Activated CD8-positive, alpha-beta memory T cell treated with anti-CD3 and anti-CD28 coated beads, Interleukin-2, amount 50 U/mL, for 4 hours (primary cell): ENCODE measurements around the gene STUM.

Experiments
- DNase-seq: peaks from one replicate; pipeline ENCODE4 v3.0.0-alpha.2; 2020

Gene STUM

DNA sequence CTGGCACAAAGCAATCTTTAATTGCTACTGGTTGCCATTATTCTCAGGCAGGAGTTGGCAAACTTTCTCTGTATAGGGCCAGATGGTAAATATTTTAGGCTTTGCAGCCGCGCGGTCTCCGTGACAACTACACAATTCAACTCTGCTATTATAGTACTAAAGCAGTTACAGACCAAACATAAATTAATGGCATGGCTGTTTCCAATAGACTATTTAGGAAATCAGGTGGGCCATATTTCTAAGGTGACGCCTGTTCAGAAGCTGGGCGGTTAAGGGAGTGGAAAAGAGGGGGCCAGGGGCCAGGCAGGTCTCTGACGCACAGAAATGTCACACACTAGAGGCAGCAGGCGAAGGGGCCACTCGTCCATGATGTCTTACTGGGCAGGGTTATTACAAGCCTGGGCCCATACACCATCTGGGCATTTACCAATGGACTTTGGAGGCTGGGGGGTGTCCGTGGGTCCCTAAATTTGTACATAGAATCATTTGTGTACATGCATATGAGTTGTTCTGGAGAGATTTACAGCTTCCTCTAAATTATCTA, 80.1 kb downstream of the STUM start:
- no peak for DNase-seq

DNA sequence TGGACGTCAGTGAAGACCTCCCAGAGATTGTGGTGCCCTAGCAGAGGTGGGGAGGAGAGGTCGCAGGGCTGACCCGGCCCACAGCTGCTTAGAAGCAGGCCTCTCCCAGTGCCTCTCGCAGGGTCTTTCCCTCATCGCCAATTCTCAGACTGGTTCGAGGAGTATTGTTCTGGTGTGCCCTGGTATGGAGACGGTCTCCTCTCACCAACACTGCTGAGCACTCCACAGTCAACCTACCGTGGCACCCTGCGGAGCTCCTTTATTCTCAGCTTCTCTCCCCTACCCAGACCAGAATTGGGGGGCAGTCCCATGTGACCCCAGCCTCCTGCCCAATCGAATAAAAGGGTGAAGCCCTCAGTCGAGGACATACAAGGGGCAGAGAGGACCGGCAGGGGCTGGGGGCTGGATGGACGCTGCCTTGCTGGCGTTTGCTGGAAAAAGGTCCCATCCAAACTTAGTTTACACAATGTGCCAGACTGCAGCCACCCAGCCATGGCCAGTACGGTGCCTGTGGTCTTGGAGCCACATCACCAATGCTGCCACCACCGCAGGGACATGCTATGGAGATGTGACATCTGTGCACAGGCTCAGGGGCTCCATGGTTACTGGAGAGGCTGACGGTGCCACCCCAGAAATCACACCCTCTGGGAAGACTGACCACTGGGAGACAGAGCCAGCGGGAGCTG, 80.8 kb downstream of the STUM start:
- no peak for DNase-seq

- no peak for DNase-seq
Observed at GRCh38 chr1:226629896-226630550, 81.5 kb downstream of the STUM start.

DNA sequence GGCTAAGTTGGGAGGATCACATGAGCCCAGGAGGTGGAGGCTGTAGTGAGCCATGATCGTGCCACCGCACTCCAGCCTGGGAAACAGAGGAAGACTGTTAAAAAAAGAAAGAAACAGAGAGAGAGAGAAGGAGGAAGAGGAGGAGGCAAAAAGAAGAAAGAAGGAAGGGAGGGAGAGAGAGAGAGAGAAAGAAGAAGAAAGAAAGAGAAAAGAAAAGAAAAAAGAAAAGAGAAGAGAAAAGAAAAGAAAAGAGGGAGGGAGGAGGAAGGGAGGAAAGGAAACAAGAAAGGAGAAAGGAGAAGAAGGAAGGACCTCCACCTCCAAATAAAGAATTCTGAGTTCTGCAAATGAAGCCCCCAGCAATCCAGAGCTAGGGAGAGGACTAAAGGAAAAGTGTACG, 82.0 kb downstream of the STUM start:
- DNase-seq = no peak

GRCh38 chr1:226631229-226632000, 82.9 kb downstream of the STUM start:
- no peak for DNase-seq

DNA sequence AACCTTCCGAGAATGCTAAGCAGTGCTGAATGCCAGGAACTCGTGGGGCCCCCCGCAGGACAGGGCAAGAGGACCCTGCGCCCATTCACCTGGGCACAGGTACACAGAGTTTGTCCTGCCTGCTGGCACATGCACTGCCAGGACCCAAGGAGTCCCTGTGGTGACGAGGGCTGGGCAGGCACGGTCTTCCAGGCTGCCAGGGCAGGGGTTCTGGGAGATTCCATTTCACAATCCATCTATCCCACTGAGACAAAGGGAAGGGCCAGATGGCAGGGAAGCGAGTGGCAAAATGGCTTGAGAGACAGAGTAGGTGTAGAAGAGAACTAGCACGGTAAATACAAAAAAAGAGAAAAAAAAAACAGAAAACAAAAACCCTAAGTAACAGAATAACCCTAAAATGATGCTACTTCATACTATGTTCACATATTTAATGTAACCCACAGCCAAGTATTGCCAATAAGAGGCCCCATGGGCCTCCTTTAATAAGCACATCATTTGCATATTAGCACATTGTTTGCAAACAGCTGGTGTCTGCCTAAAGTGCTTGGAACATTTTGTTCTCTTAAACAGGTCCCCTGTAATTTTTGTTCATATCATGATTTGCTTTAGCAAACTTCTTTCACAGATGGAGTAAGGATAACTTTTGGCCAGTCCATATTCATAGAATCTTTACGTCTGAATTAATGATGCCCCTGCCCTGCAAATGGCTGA, 83.8 kb downstream of the STUM start:
- DNase-seq = no peak

GRCh38 chr1:226632922-226633351, 84.4 kb downstream of the STUM start:
- peak; percentile 66 for DNase-seq

DNA sequence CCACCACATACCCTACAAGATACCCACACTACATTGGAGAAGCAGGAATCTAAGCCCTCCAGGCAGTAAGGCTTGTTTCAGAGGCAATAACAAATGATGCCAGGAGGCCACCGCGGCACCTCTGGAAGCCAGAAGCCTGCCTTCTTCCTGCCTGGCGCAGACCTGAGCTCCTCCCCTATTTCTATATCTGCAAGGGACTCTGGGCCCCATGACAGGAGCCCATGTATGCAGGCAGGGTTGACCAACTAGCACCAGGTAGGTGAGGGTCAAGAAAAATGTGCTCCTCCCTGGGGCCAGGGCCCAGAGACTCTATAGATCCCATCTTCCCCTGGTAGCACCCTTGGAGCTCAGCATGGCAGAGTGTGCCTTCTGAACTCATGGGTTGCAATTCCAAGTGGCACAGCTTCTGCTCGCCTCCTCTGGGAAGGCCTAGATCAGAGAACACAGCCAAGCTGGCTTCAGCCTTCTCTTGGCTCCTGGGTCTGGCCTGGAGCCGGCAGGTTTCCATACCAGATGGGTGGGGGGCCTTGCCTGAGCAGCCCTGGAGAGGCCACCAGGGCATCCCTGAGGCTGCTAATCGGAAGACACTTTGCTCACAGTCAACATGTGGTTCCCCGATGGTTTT, 85.1 kb downstream of the STUM start:
- DNase-seq = no peak

DNA sequence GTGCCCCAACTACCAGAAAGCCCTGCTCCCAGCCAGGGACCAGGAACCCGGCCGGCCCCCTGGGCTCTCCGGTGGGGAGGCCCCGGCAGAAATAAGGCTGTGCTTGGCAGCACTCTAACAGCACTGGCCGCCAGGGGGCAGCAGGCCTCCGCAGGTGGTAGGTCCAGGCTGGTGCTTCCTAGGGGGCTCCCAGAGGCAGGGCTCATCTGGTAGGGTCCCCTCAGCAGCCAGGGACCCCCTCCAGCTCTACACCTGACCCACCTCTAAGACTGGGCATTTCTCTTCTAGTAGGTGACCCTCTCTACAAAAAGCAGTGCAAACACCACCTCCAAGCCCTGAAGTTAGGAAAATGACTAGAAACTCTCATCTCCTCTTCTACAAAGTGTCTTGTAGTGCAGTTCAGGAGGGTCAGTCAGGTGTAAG, 85.6 kb downstream of the STUM start:
- peak; percentile 86 for DNase-seq

DNA sequence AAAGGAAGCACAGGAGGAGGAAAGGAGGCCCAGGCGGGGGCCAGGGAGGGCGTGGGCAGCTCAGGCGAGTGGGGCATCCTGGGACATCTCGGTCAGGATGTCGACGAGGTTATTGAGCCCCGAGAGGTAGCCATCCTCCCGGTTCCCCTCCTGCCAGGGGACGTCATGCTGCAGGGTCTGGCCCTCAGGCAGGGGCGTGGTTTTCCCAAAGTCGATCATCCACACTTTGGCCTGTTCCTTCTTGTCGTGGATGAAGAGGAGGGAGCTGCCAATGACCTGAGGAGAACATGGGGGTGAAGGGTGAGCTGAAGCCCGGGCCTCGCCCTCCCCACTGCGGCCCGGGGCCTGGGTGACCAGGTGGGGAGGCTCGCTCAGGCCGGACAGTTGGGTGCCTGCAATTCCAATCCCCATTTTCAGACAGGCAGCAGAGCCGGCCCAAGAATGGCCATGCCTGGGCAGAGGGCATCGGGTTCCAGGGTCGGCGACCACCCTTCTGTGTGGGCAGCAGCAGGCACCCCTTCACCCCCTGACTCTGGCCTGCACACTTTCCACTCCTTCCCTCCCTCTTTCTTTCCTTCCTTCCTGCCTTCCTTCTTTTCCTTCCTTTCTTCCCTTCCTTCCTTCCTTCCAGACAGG, 86.2 kb downstream of the STUM start:
- DNase-seq = no peak

DNA sequence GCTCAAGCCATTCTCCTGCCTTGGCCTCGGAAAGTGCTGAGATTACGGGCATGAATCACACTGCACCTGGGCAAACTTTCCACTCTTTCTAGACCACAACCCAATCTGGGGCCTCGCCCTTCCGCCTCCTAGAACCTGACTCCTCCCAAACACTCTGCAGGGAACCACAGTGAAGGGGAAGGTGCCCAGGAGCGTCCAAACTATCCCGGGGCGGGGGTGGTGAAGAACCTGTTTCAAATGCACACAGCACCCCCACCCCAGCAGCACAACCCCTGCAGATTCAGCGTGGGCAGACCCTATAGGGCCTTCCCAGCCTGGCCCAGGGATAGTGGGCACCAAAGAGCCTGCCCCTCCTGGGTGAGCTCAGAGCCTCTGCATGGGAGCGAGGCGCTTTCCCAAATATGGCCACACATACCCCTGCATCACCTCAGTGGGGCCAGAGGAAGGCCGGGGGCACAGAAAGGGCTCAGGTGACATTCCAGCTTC, 86.9 kb downstream of the STUM start:
- DNase-seq = peak; percentile 47

DNA sequence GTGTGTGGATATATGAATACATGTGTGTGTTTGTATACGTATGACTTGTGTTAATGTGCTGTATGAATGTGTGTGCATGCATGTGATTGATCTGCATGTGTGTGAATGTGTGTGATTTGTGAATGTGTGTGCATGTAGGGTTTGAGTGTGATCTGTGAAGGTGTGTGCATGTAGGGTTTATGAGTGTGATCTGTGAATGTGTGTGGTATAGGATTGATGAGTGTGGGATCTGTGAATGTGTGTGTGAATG, 88.2 kb downstream of the STUM start:
- DNase-seq = no peak

DNA sequence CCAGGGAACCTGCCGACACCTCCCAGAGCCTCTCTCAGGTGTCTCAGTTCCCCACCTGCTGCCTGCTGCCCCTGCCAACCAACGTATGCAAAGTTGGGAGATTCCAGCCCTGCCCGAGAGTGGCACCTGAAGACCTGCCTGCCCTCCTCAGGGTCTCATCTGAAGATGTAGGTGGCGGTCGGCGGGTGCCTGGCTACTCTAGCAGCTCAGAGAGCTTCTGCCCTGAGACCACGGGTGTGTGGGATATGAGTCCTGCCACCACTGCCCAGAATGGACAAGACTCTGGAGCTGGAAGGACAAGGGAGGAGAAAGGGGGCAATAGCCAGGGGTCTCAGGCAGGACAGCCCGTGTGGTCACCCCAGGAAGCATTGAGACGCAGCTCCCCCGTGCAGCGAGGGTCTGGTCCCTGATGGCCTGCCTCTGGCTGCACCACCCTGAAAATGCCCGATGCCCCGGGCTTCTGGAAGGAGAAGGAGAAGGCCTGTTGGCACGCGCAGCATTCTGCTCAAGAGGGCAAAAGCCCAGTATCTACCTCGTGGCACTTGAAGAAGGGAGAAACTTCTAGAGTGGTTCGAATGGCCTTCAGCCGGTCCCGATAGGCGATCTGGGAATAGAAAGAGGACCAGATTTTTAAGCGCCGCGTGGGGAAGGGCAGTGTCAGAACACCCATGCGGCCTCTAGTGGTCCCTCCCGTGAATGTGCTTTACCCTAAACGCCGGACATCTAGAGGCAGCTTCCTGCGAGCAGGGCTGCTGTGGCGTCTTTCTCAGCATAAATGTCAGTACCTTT, 88.8 kb downstream of the STUM start:
- peak; percentile 15 for DNase-seq

GRCh38 chr1:226638001-226638601, 89.5 kb downstream of the STUM start:
- DNase-seq = peak; percentile 11

GRCh38 chr1:226638608-226639007, 90.0 kb downstream of the STUM start:
- peak; percentile 8 for DNase-seq

- DNase-seq = peak; percentile 10
Observed at GRCh38 chr1:226639206-226639605, 90.6 kb downstream of the STUM start.

DNA sequence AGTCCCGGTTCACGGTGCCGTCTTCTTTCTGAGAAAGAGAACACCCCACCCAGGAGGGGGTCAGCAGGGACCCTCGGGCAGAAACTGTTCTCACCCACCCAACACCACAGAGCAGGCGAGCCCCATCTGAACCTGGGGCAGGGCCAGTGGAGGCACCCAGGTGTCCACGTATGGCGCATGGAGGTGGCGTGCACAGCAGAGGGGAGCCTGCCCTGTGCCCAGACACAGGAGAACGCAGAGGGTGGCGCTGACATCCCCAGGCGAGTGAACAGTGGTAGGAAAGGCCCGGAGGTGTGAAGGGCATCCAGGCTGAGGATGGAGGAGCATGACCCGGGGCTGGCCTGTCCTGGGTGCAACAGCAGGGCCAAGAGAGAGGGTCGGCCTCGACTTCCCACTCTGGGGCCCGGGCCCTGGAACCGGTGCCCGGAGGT, 91.1 kb downstream of the STUM start:
- DNase-seq = no peak

DNA sequence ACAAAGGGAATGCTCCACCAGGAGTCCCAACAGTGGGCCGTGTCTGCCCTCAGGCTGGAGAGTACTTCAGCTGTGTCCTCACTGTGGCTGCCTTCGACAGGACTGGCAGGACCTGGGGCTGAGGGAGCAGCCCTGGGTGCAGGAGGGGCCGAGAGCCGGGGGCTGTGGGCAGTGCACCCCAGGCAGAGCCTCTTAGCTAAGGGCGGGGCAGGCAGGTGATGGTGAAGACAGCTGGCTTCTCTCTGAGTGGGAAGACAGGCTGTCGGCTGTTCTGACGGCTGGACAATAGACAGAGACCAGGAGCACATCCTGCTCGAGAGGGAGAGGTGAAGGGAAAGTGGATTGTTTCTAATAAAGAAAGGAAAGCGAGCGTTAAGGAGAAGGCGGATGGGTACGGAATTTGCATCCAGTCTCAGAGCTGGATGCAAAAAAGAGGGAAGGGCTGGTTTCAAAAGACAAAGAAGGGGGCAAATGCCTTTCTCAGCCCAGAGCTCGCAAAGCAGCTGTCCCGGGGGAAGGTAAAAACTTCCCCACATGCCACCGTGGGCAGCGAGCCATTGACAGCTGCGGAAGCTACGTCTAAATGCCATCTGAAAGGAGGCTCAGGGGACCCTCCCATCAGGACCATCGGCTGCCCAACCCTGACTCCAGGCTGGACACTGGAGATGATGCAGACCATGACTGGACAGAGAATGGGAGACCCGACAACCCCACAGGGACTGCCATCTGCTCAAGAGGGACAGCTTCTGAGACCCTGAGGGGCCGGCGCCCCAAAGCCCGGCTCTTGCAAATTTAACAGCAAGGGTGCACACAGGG, 92.0 kb downstream of the STUM start:
- no peak for DNase-seq

DNA sequence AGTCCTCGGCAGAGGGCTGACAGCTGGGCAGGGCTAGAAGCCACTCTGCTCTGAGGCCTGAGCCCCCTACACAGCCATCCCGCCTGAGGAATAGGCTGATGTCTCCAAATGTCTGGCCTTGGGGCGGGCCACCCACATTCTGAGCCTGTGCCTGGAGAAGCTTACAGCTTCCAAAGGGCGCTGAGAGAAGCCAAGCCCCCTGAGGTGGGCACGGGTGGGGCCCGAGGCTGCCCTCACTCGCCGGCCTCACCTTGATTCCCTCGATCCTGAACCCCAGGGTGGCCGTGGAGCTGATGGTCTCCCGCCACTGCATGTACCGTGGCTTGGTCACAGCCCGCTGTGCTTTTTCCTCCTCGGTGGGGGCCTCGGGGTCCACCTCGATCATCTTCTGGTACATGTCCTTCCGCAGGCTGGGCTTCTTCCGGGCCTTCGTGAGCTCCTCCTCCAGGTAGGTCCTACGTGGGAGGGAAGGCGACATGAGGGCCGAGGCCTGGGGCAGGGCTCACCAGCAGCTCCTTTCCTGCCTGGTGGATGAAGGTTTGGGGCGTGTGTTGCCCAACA, 93.2 kb downstream of the STUM start:
- no peak for DNase-seq

- no peak for DNase-seq
Observed at GRCh38 chr1:226642421-226642820, 93.9 kb downstream of the STUM start.
